ENCODE measurements around the gene TBC1D9B. TPM values are rescaled to one million over a fixed set of nuclear protein-coding genes. Genes with fewer than 3 reads are reported as not detected.
A peak's percentile ranks its signal among the peaks of the same experiment; 100 is the strongest.

Gene TBC1D9B
- total RNA-seq, 1 donor from 2014 or later = 37.1 TPM

GRCh38 chr5:179889885-179890284 lies 17.8 kb downstream of the TBC1D9B start:
- ATAC-seq (no peak), DNase-seq (no peak)
- intact Hi-C loops (cut with micrococcal nuclease) = no loop called here

- ATAC-seq (no peak), DNase-seq (no peak)
- intact Hi-C loops (cut with micrococcal nuclease) = no loop called here
Measured at GRCh38 chr5:179887802-179888201, 19.9 kb downstream of the TBC1D9B start.

- peak; percentile 77 for ATAC-seq
- peak; percentile 53 for DNase-seq
- intact Hi-C loops (cut with micrococcal nuclease) = no loop called here
Measured at GRCh38 chr5:179887095-179887494, 20.6 kb downstream of the TBC1D9B start.

- peak; percentile 52 for ATAC-seq
- no peak for DNase-seq
- intact Hi-C loops (cut with micrococcal nuclease) = no loop called here
Measured at GRCh38 chr5:179886190-179886911, 21.3 kb downstream of the TBC1D9B start.

- no peak for ATAC-seq
- intact Hi-C loops (cut with micrococcal nuclease) = no loop called here
- no peak for DNase-seq
Measured at GRCh38 chr5:179885491-179886090, 22.1 kb downstream of the TBC1D9B start.

- no peak for DNase-seq
- intact Hi-C loops (cut with micrococcal nuclease) = no loop called here
- no peak for ATAC-seq
Measured at GRCh38 chr5:179883163-179883562, 24.5 kb downstream of the TBC1D9B start.

- intact Hi-C loops (cut with micrococcal nuclease) = no loop called here
- no peak for ATAC-seq
- DNase-seq = no peak
Measured at GRCh38 chr5:179882338-179882737, 25.4 kb downstream of the TBC1D9B start.

GRCh38 chr5:179880848-179881590 lies 26.7 kb downstream of the TBC1D9B start:
- ATAC-seq = no peak
- intact Hi-C loops (cut with micrococcal nuclease) = no loop called here
- DNase-seq = no peak

- no peak for ATAC-seq
- intact Hi-C loops (cut with micrococcal nuclease) = no loop called here
- DNase-seq = no peak
Measured at GRCh38 chr5:179880066-179880650, 27.5 kb downstream of the TBC1D9B start.

- intact Hi-C loops (cut with micrococcal nuclease) = no loop called here
- no peak for ATAC-seq
Measured at GRCh38 chr5:179879690-179880010, 28.0 kb downstream of the TBC1D9B start.

GRCh38 chr5:179879003-179879689 lies 28.6 kb downstream of the TBC1D9B start:
- DNase-seq = no peak
- intact Hi-C loops (cut with micrococcal nuclease) = no loop called here
- ATAC-seq = no peak

More at GRCh38 chr5:179879690-179880010, 28.0 kb downstream of the TBC1D9B start:
- DNase-seq = no peak

GRCh38 chr5:179878222-179879002 lies 29.3 kb downstream of the TBC1D9B start:
- intact Hi-C loops (cut with micrococcal nuclease) = no loop called here
- ATAC-seq (no peak), DNase-seq (no peak)

- DNase-seq (no peak), ATAC-seq (no peak)
- intact Hi-C loops (cut with micrococcal nuclease) = no loop called here
Measured at GRCh38 chr5:179876610-179876952, 31.1 kb downstream of the TBC1D9B start.

- ATAC-seq = no peak
- intact Hi-C loops (cut with micrococcal nuclease) = no loop called here
- DNase-seq = no peak
Measured at GRCh38 chr5:179875741-179876609, 31.7 kb downstream of the TBC1D9B start.

- DNase-seq (no peak), ATAC-seq (no peak)
- intact Hi-C loops (cut with micrococcal nuclease) = no loop called here
Measured at GRCh38 chr5:179874536-179875292, 33.0 kb downstream of the TBC1D9B start.

GRCh38 chr5:179874136-179874535 lies 33.6 kb downstream of the TBC1D9B start:
- intact Hi-C loops (cut with micrococcal nuclease) = no loop called here
- no peak for DNase-seq
- no peak for ATAC-seq

- ATAC-seq (no peak), DNase-seq (peak; percentile 10)
- intact Hi-C loops (cut with micrococcal nuclease) = no loop called here
Measured at GRCh38 chr5:179873588-179874110, 34.0 kb downstream of the TBC1D9B start.

Data from left ventricle myocardium superior (tissue), 1 donor.